Smooth muscle cell (in vitro differentiated cells): ENCODE data around the gene TYMS. TPM values are rescaled to one million over a fixed set of nuclear protein-coding genes. Genes with fewer than 3 reads are reported as not detected.

Experiments
- DNase-seq: peaks from one replicate; lab custom pipeline; 2025; ENCODE audit not compliant: unreplicated experiment; lab: John Stamatoyannopoulos, UW
- H2AFZ ChIP-seq: fragments of 200-600 bp; sonication (generic); 2 replicates; pipeline ENCODE4 v1.6.0; 2016; ENCODE audit warnings: antibody characterized with exemption, low read depth, mild to moderate bottlenecking
- H3F3A ChIP-seq: fragments of 200-600 bp; sonication (generic); 2 replicates; pipeline ENCODE4 v1.6.0; 2017; ENCODE audit warnings: antibody characterized with exemption, low read depth
- H3K27ac ChIP-seq: fragments of 200-600 bp; sonication (generic); 2 replicates; pipeline ENCODE4 v1.5.1; 2016; ENCODE audit warnings: low read depth, mild to moderate bottlenecking
- H3K27me3 ChIP-seq: fragments of 200-600 bp; sonication (generic); 2 replicates; pipeline ENCODE4 v1.6.1; 2016; ENCODE audit warnings: low read depth, mild to moderate bottlenecking
- H3K36me3 ChIP-seq: fragments of 200-600 bp; sonication (generic); 2 replicates; pipeline ENCODE4 v1.5.1; 2016; ENCODE audit warnings: low read depth
- H3K4me1 ChIP-seq: fragments of 200-600 bp; sonication (generic); 2 replicates; pipeline ENCODE4 v1.5.1; 2016; ENCODE audit warnings: low read depth
- H3K4me2 ChIP-seq: fragments of 200-600 bp; sonication (generic); 2 replicates; pipeline ENCODE4 v1.6.0; 2016; ENCODE audit warnings: mild to moderate bottlenecking
- H3K4me3 ChIP-seq: fragments of 200-600 bp; sonication (generic); 2 replicates; pipeline ENCODE4 v1.5.1; 2016; ENCODE audit warnings: mild to moderate bottlenecking
- H3K79me2 ChIP-seq: fragments of 200-600 bp; sonication (generic); 2 replicates; pipeline ENCODE4 v1.6.0; 2016; ENCODE audit warnings: low read depth, mild to moderate bottlenecking
- H3K9ac ChIP-seq: fragments of 200-600 bp; sonication (generic); 2 replicates; pipeline ENCODE4 v1.6.0; 2016; ENCODE audit warnings: low read depth
- H3K9me3 ChIP-seq: fragments of 200-600 bp; sonication (generic); replicated peaks from 2 replicates; pipeline ENCODE4 v1.5.1; 2016; ENCODE audit warnings: low read depth
- H4K20me1 ChIP-seq: fragments of 200-600 bp; sonication (generic); 2 replicates; pipeline ENCODE4 v1.6.0; 2016; ENCODE audit warnings: low read depth
- CTCF ChIP-seq: fragments of 200-600 bp; sonication (generic); IDR thresholded peaks from 2 replicates; pipeline ENCODE4 v1.5.1; 2017; ENCODE audit warnings: borderline replicate concordance, mild to moderate bottlenecking, antibody characterized with exemption; ENCODE audit not compliant: insufficient read depth, poor library complexity, severe bottlenecking
- WGBS: methylation state at CpG from one replicate; pipeline ENCODE4 v1.1.7; 2016; ENCODE audit warnings: low lambda C conversion rate; 5-methylcytosine and 5-hydroxymethylcytosine counted together
- polyA plus RNA-seq: library from polyadenylated mRNA; unstranded; fragments of >200 nt; fragmentation: Nextera tagmentation; extraction: Ambion mirVana; gene quantifications from 2 replicates; pipeline ENCODE4 v1.2.1, GENCODE V29; 2016
- total RNA-seq: library from RNA; depleted of rRNA; stranded (reverse); fragments of >200 nt; gene quantifications from 2 replicates; pipeline ENCODE4 v1.2.3, GENCODE V29; 2014

TYMS gene
- total and polyA plus RNA-seq, 2 experiments from 2014 or later = 29.1 to 85.3 TPM

- H3K36me3 ChIP-seq = no peaks in the 10 kb centered on the region
- TF ChIP-seq CTCF = peak; percentile 11
- H3K27ac ChIP-seq = peak overlapping the region; percentile 61
- DNase-seq = no peak
- no peaks in the 10 kb centered on the region for H3K79me2 ChIP-seq
- no peak overlapping the region for H3K4me3 ChIP-seq
- H2AFZ ChIP-seq = no peak overlapping the region
- WGBS = 65% methylated on average over 6 of the region's 6 CpGs
- no peaks in the 10 kb centered on the region for H3K27me3 ChIP-seq
- no peaks in the 10 kb centered on the region for H4K20me1 ChIP-seq
- H3K9me3 ChIP-seq = no peaks in the 10 kb centered on the region
- no peak overlapping the region for H3K9ac ChIP-seq
- peaks cover 2% of the 10 kb centered on the region for H3K4me1 ChIP-seq
- H3F3A ChIP-seq = no peaks in the 10 kb centered on the region
- no peak overlapping the region for H3K4me2 ChIP-seq
Observed at GRCh38 chr18:629269-630150, 27.9 kb upstream of the TYMS start.

DNA sequence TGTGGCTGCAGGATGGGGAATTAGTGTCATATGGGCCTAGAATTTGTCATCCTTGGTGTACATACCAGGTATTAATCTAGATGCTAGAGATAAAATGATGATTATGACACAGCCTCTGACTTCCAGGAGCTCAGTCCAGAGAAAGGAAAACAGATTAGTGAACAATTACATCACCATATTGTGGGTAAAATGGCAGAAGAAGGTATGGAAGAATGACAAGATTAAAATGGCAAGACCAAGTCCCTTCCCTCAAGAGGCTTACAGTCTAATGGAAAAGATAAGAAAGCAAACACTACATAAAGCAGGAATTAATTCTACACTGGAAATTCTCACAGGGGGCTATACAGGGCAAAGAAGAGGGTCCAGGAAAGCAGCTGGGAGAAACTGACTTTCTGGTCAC is 25.9 kb upstream of the TYMS start:
- no peak for TF ChIP-seq CTCF
- Histone ChIP-seq H3K4me1 (peaks cover 11% of the 10 kb centered on the region), H3K36me3 (no peaks in the 10 kb centered on the region), H3K27ac (no peak overlapping the region), H3K4me2 (no peak overlapping the region), H3K27me3 (no peaks in the 10 kb centered on the region), H4K20me1 (no peaks in the 10 kb centered on the region), H3F3A (peaks cover 4% of the 10 kb centered on the region), H3K9me3 (no peaks in the 10 kb centered on the region), H2AFZ (no peak overlapping the region), H3K4me3 (no peak overlapping the region), H3K9ac (no peak overlapping the region), H3K79me2 (no peaks in the 10 kb centered on the region)
- DNase-seq = no peak

DNA sequence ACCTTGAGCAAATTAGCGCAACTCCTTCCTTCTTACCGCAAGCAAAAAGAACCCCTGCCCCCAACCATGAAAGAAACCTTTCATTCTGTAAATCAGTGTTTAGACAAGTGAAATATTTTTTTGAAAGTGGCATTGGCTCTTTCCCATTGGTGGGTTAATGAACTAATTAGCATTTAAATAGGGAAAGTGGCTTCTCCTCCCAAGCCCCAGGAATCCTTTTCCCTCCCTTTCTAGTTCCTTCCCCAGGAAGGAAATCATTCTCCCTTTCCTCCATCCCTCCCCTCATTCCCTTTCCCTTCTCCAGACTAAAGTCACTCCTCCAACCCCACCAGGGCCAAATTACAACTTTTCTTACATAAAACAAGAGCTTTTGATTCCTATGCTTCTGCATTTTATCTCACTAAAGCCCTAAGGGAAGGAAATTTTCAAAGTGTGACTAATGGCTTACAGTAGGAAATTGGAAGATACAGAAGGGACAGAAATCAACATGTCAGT is 22.9 kb upstream of the TYMS start:
- H3K36me3 ChIP-seq = no peaks in the 10 kb centered on the region
- H3F3A ChIP-seq = peaks cover 4% of the 10 kb centered on the region
- no peaks in the 10 kb centered on the region for H3K9me3 ChIP-seq
- H3K9ac ChIP-seq = no peak overlapping the region
- 47% methylated on average over 2 of the region's 2 CpGs for WGBS
- TF ChIP-seq CTCF = no peak
- peak overlapping the region; percentile 5 for H3K4me2 ChIP-seq
- peaks cover 11% of the 10 kb centered on the region for H3K4me1 ChIP-seq
- H3K79me2 ChIP-seq = no peaks in the 10 kb centered on the region
- peak overlapping the region; percentile 3 for H2AFZ ChIP-seq
- no peak for DNase-seq
- no peaks in the 10 kb centered on the region for H4K20me1 ChIP-seq
- peak overlapping the region; percentile 12 for H3K27ac ChIP-seq
- H3K27me3 ChIP-seq = no peaks in the 10 kb centered on the region
- no peak overlapping the region for H3K4me3 ChIP-seq
